HepG2 (cell line): ENCODE data around the gene SCRN3. TPM values are rescaled to one million over a fixed set of nuclear protein-coding genes. Genes with fewer than 3 reads are reported as not detected.

ENCODE experiments used
- ARNT2 ChIP-seq: sonication (generic); formaldehyde crosslinking; IDR thresholded peaks from 2 replicates; pipeline ENCODE4 v1.8.0; 2022; ENCODE audit warnings: mild to moderate bottlenecking, low read depth, missing genetic modification reagents, moderate library complexity
- GZF1 ChIP-seq: sonication (generic); formaldehyde crosslinking; IDR thresholded peaks from 2 replicates; pipeline ENCODE4 v1.5.1; 2020; ENCODE audit warnings: mild to moderate bottlenecking, missing genetic modification reagents
- HIVEP1 ChIP-seq: sonication (generic); formaldehyde crosslinking; IDR thresholded peaks from 2 replicates; pipeline ENCODE4 v1.4.0; 2020; ENCODE audit warnings: mild to moderate bottlenecking, missing genetic modification reagents
- JUNB ChIP-seq: sonication (generic); formaldehyde crosslinking; IDR thresholded peaks from 2 replicates; pipeline ENCODE4 v1.8.0; 2022; ENCODE audit warnings: missing genetic modification reagents, mild to moderate bottlenecking, borderline replicate concordance
- MED13 ChIP-seq: sonication (generic); formaldehyde crosslinking; IDR thresholded peaks from 2 replicates; pipeline ENCODE4 v1.5.0; 2020; ENCODE audit warnings: missing genetic modification reagents
- PAF1 ChIP-seq: IDR thresholded peaks from 2 replicates; pipeline ENCODE4 v1.6.1; 2016; ENCODE audit warnings: missing genetic modification reagents, missing compliant biosample characterization
- RBFOX2 ChIP-seq: fragments of 200-400 bp; formaldehyde crosslinking; IDR thresholded peaks from 2 replicates; pipeline ENCODE4 v1.6.1; 2017; ENCODE audit warnings: low read depth, mild to moderate bottlenecking, low read length
- SRSF4 ChIP-seq: fragments of 200-400 bp; formaldehyde crosslinking; IDR thresholded peaks from one replicate; pipeline ENCODE4 v1.6.1; 2018; ENCODE audit warnings: mild to moderate bottlenecking, low read depth, low read length, moderate library complexity; ENCODE audit not compliant: poor library complexity, severe bottlenecking
- ZNF292 ChIP-seq: sonication (generic); formaldehyde crosslinking; IDR thresholded peaks from 2 replicates; pipeline ENCODE4 v1.8.1; 2022; ENCODE audit warnings: mild to moderate bottlenecking, low read depth, missing genetic modification reagents, borderline replicate concordance
- ZNF7 ChIP-seq: IDR thresholded peaks from 2 replicates; pipeline ENCODE4 v1.6.1; 2016; ENCODE audit warnings: missing biosample characterization, missing genetic modification reagents
- ZNF776 ChIP-seq: sonication (generic); formaldehyde crosslinking; IDR thresholded peaks from 2 replicates; pipeline ENCODE4 v1.4.0; 2020; ENCODE audit warnings: mild to moderate bottlenecking, missing genetic modification reagents
- polyA plus RNA-seq, 8 experiments: library from polyadenylated mRNA; depleted of rRNA in 3 of 8; stranded (reverse) in 7 of 8; unstranded in 1 of 8; fragments of >200 nt; fragmentation: Illumina TruSeq in 4 of 8; extraction: Trizol in 4 of 8; gene quantifications; 2 replicates each; pipeline versions ENCODE4 v1.2.1 to v1.2.3, GENCODE V29; 2011 to 2016; ENCODE audit warnings: low read depth in 4 of 8, missing spikeins in 1 of 8, mixed read lengths in 1 of 8; ENCODE audit not compliant: insufficient read depth in 1 of 8
- total RNA-seq, 5 experiments: library from RNA; depleted of rRNA; stranded (reverse); fragments of >200 nt; fragmentation: Illumina TruSeq; extraction: Trizol; gene quantifications; 2 replicates each; pipeline ENCODE4 v1.2.3, GENCODE V29; 2016; ENCODE audit warnings: low read depth in 1 of 5
- TF ChIP-seq, protein P1 (sequence below): sonication (generic); formaldehyde crosslinking; IDR thresholded peaks from 2 replicates; pipeline ENCODE4 v1.4.0; 2020; ENCODE audit warnings: mild to moderate bottlenecking, missing genetic modification reagents
- TF ChIP-seq, protein P2 (sequence below): sonication (generic); formaldehyde crosslinking; IDR thresholded peaks from 2 replicates; pipeline ENCODE4 v1.4.0; 2020; ENCODE audit warnings: mild to moderate bottlenecking, low read depth, missing genetic modification reagents
- TF ChIP-seq, protein P3 (sequence below): sonication (generic); formaldehyde crosslinking; IDR thresholded peaks from 2 replicates; pipeline ENCODE4 v1.5.0; 2020; ENCODE audit warnings: mild to moderate bottlenecking, missing genetic modification reagents, borderline replicate concordance
- TF ChIP-seq, protein P4 (sequence below): sonication (generic); IDR thresholded peaks from 2 replicates; pipeline ENCODE4 v1.6.1; 2016; ENCODE audit warnings: low read depth, borderline replicate concordance
- TF ChIP-seq, protein P5 (sequence below): sonication (generic); formaldehyde crosslinking; IDR thresholded peaks from 2 replicates; pipeline ENCODE4 v1.4.0; 2020; ENCODE audit warnings: missing genetic modification reagents

The SCRN3 gene
- total and polyA plus RNA-seq, 2 of the 13 experiments (the other 11 are each of a cell fraction or from before 2014, with no cell fraction given): 6.6 to 11.3 TPM

DNA sequence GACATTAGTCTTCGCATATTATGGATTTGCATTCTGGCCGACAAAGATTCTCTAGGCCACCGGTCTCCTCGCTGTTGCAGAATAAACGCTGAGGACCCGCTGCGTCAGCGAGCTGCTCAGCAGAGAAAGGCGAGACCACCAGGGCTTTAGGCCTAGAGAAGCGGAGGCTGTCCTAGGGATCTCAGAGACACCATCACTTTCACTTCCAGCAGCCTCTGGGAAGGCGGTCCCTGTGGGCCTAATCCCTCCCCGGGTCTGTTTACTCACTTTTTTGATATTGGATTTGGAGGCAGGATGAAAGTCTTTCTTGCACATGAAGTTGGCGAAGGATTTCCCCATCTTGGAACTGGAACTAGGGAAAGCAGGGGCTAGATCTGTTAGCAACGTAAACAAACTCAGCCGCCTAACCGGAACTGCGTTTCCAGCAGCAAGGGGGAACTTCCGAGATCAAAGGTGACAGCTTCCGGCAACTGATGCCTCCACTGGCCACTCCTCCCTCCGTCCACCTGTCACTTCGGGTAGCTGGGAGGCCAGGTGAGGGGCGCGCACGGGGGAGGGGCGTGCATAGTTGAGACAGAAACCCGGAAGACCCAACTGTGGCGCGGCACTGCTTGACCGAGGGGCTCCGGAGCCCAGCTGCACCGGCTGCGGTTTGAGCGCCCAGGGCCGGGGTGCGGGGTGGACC lies at the start of gene SCRN3 (continued):
- TF ChIP-seq, protein P1, sequence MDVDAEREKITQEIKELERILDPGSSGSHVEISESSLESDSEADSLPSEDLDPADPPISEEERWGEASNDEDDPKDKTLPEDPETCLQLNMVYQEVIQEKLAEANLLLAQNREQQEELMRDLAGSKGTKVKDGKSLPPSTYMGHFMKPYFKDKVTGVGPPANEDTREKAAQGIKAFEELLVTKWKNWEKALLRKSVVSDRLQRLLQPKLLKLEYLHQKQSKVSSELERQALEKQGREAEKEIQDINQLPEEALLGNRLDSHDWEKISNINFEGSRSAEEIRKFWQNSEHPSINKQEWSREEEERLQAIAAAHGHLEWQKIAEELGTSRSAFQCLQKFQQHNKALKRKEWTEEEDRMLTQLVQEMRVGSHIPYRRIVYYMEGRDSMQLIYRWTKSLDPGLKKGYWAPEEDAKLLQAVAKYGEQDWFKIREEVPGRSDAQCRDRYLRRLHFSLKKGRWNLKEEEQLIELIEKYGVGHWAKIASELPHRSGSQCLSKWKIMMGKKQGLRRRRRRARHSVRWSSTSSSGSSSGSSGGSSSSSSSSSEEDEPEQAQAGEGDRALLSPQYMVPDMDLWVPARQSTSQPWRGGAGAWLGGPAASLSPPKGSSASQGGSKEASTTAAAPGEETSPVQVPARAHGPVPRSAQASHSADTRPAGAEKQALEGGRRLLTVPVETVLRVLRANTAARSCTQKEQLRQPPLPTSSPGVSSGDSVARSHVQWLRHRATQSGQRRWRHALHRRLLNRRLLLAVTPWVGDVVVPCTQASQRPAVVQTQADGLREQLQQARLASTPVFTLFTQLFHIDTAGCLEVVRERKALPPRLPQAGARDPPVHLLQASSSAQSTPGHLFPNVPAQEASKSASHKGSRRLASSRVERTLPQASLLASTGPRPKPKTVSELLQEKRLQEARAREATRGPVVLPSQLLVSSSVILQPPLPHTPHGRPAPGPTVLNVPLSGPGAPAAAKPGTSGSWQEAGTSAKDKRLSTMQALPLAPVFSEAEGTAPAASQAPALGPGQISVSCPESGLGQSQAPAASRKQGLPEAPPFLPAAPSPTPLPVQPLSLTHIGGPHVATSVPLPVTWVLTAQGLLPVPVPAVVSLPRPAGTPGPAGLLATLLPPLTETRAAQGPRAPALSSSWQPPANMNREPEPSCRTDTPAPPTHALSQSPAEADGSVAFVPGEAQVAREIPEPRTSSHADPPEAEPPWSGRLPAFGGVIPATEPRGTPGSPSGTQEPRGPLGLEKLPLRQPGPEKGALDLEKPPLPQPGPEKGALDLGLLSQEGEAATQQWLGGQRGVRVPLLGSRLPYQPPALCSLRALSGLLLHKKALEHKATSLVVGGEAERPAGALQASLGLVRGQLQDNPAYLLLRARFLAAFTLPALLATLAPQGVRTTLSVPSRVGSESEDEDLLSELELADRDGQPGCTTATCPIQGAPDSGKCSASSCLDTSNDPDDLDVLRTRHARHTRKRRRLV (CRISPR knock-in tag): peak; percentile 50; the same call in 1 of the 2 replicates
- TF ChIP-seq JUNB (CRISPR knock-in tag) (no peak), MED13 (CRISPR knock-in tag) (no peak), HIVEP1 (no peak), ZNF776 (CRISPR knock-in tag) (no peak), RBFOX2 (peak; percentile 92), ZNF292 (CRISPR knock-in tag) (0 out of 2 replicates have a peak, but pooled peaks have one; percentile 45), ARNT2 (CRISPR knock-in tag) (peak; percentile 20; the same call in 1 of the 2 replicates), PAF1 (no peak), GZF1 (0 out of 2 replicates have a peak, but pooled peaks have one; percentile 58), ZNF7 (CRISPR knock-in tag) (no peak; the same call in 1 of the 2 replicates), SRSF4 (no peak)
- TF ChIP-seq, protein P2, sequence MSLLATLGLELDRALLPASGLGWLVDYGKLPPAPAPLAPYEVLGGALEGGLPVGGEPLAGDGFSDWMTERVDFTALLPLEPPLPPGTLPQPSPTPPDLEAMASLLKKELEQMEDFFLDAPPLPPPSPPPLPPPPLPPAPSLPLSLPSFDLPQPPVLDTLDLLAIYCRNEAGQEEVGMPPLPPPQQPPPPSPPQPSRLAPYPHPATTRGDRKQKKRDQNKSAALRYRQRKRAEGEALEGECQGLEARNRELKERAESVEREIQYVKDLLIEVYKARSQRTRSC (CRISPR knock-in tag): no peak
- TF ChIP-seq, protein P3, sequence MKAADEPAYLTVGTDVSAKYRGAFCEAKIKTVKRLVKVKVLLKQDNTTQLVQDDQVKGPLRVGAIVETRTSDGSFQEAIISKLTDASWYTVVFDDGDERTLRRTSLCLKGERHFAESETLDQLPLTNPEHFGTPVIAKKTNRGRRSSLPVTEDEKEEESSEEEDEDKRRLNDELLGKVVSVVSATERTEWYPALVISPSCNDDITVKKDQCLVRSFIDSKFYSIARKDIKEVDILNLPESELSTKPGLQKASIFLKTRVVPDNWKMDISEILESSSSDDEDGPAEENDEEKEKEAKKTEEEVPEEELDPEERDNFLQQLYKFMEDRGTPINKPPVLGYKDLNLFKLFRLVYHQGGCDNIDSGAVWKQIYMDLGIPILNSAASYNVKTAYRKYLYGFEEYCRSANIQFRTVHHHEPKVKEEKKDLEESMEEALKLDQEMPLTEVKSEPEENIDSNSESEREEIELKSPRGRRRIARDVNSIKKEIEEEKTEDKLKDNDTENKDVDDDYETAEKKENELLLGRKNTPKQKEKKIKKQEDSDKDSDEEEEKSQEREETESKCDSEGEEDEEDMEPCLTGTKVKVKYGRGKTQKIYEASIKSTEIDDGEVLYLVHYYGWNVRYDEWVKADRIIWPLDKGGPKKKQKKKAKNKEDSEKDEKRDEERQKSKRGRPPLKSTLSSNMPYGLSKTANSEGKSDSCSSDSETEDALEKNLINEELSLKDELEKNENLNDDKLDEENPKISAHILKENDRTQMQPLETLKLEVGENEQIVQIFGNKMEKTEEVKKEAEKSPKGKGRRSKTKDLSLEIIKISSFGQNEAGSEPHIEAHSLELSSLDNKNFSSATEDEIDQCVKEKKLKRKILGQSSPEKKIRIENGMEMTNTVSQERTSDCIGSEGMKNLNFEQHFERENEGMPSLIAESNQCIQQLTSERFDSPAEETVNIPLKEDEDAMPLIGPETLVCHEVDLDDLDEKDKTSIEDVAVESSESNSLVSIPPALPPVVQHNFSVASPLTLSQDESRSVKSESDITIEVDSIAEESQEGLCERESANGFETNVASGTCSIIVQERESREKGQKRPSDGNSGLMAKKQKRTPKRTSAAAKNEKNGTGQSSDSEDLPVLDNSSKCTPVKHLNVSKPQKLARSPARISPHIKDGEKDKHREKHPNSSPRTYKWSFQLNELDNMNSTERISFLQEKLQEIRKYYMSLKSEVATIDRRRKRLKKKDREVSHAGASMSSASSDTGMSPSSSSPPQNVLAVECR (CRISPR knock-in tag): peak; percentile 99
- TF ChIP-seq, protein P4, sequence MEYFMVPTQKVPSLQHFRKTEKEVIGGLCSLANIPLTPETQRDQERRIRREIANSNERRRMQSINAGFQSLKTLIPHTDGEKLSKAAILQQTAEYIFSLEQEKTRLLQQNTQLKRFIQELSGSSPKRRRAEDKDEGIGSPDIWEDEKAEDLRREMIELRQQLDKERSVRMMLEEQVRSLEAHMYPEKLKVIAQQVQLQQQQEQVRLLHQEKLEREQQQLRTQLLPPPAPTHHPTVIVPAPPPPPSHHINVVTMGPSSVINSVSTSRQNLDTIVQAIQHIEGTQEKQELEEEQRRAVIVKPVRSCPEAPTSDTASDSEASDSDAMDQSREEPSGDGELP: peak; percentile 93; the same call in 1 of the 2 replicates
- TF ChIP-seq, protein P5, sequence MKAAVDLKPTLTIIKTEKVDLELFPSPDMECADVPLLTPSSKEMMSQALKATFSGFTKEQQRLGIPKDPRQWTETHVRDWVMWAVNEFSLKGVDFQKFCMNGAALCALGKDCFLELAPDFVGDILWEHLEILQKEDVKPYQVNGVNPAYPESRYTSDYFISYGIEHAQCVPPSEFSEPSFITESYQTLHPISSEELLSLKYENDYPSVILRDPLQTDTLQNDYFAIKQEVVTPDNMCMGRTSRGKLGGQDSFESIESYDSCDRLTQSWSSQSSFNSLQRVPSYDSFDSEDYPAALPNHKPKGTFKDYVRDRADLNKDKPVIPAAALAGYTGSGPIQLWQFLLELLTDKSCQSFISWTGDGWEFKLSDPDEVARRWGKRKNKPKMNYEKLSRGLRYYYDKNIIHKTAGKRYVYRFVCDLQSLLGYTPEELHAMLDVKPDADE (CRISPR knock-in tag): no peak
